GM21737 (cell line): ENCODE measurements around the gene L1CAM.

ENCODE experiments used
- ATAC-seq: cut with Tn5 transposase; IDR thresholded peaks from one replicate; pipeline ENCODE4 v1.9.1; 2021; ENCODE audit warnings: mild to moderate bottlenecking, moderate library complexity; ENCODE audit not compliant: unreplicated experiment

The L1CAM gene

GRCh38 chrX:153878969-153879653, 6.9 kb downstream of the L1CAM start:
- no peak for ATAC-seq

- ATAC-seq = no peak
Observed at GRCh38 chrX:153878345-153878744, 7.6 kb downstream of the L1CAM start.

- no peak for ATAC-seq
Observed at GRCh38 chrX:153877571-153878261, 8.3 kb downstream of the L1CAM start.

- no peak for ATAC-seq
Observed at GRCh38 chrX:153876112-153876491, 9.9 kb downstream of the L1CAM start.

GRCh38 chrX:153875391-153876111, 10.4 kb downstream of the L1CAM start:
- ATAC-seq = no peak

GRCh38 chrX:153874366-153875125, 11.4 kb downstream of the L1CAM start:
- ATAC-seq = no peak

GRCh38 chrX:153874085-153874365, 11.9 kb downstream of the L1CAM start:
- no peak for ATAC-seq

GRCh38 chrX:153873282-153874084, 12.5 kb downstream of the L1CAM start:
- no peak for ATAC-seq

GRCh38 chrX:153871946-153872878, 13.8 kb downstream of the L1CAM start:
- ATAC-seq = no peak

GRCh38 chrX:153871451-153871850, 14.5 kb downstream of the L1CAM start:
- ATAC-seq = no peak

- ATAC-seq = no peak
Observed at GRCh38 chrX:153870791-153871360, 15.1 kb downstream of the L1CAM start.

- ATAC-seq = no peak
Observed at GRCh38 chrX:153870288-153870690, 15.7 kb downstream of the L1CAM start.

GRCh38 chrX:153869473-153870287, 16.3 kb downstream of the L1CAM start:
- no peak for ATAC-seq

- ATAC-seq = no peak
Observed at GRCh38 chrX:153868576-153869472, 17.1 kb downstream of the L1CAM start.

GRCh38 chrX:153867671-153868070, 18.3 kb downstream of the L1CAM start:
- no peak for ATAC-seq

- no peak for ATAC-seq
Observed at GRCh38 chrX:153867139-153867538, 18.8 kb downstream of the L1CAM start.

GRCh38 chrX:153866302-153867019, 19.5 kb downstream of the L1CAM start:
- no peak for ATAC-seq
